Neural cell (in vitro differentiated cells): ENCODE results near the gene PLA2G2D.

Experiments
- CTCF ChIP-seq: fragments of 450-650 bp; IDR thresholded peaks from 2 replicates; pipeline ENCODE4 v1.5.1; 2014; ENCODE audit warnings: antibody characterized with exemption, mild to moderate bottlenecking, moderate library complexity; ENCODE audit not compliant: poor library complexity, severe bottlenecking
- EP300 ChIP-seq: fragments of 450-650 bp; conservative IDR thresholded peaks from 2 replicates; pipeline ENCODE4 v1.6.1; 2014; ENCODE audit warnings: antibody characterized with exemption, mild to moderate bottlenecking, moderate library complexity; ENCODE audit not compliant: poor library complexity, severe bottlenecking
- POLR2AphosphoS5 ChIP-seq: IDR thresholded peaks from 2 replicates; pipeline ENCODE4 v1.6.1; 2012
- TAF1 ChIP-seq: IDR thresholded peaks from 2 replicates; pipeline ENCODE4 v1.6.1; 2012; ENCODE audit warnings: low read depth

- TF ChIP-seq TAF1, result no peak
- TF ChIP-seq CTCF, result no peak
- no peak for TF ChIP-seq POLR2AphosphoS5
- no peak for TF ChIP-seq EP300
Measured at GRCh38 chr1:20102875-20103274, 16.5 kb downstream of the PLA2G2D start.
